ENCODE measurements around the gene CES5A.

GRCh38 chr16:55873122-55873521, 2.1 kb downstream of the CES5A start:
- TF ChIP-seq POLR2A (IDR thresholded peaks at IDR 0.05) = no peak
- no peak for TF ChIP-seq POLR2AphosphoS5 (IDR thresholded peaks at IDR 0.05)
- TF ChIP-seq CTCF (IDR thresholded peaks at IDR 0.05 in 8 of 11, conservative IDR thresholded peaks at IDR 0.05 in 3 of 11) = no peak
